Fibroblast of villous mesenchyme (primary cell): Measurements from ENCODE around the gene ZFYVE28. TPM values are rescaled to one million over a fixed set of nuclear protein-coding genes. Genes with fewer than 3 reads are reported as not detected.

Experiments used
- DNase-seq: peaks from one replicate; pipeline ENCODE4 v3.0.0-alpha.2; 2010; ENCODE audit warnings: low read depth
- H3K4me3 ChIP-seq: 2 replicates; pipeline ENCODE4 v1.5.1; 2011; ENCODE audit warnings: low read depth, mild to moderate bottlenecking, low read length
- total RNA-seq: library from RNA; depleted of rRNA; stranded (reverse); fragments of >200 nt; gene quantifications from 2 replicates; pipeline ENCODE4 v1.2.3, GENCODE V29; 2012
- TF ChIP-seq, protein P1 (sequence below): IDR thresholded peaks from 2 replicates; pipeline ENCODE4 v1.5.1; 2012; ENCODE audit warnings: low read depth, mild to moderate bottlenecking, low read length; ENCODE audit not compliant: insufficient read depth

Gene ZFYVE28
- total RNA-seq, 1 donor = 12.1 TPM

DNA sequence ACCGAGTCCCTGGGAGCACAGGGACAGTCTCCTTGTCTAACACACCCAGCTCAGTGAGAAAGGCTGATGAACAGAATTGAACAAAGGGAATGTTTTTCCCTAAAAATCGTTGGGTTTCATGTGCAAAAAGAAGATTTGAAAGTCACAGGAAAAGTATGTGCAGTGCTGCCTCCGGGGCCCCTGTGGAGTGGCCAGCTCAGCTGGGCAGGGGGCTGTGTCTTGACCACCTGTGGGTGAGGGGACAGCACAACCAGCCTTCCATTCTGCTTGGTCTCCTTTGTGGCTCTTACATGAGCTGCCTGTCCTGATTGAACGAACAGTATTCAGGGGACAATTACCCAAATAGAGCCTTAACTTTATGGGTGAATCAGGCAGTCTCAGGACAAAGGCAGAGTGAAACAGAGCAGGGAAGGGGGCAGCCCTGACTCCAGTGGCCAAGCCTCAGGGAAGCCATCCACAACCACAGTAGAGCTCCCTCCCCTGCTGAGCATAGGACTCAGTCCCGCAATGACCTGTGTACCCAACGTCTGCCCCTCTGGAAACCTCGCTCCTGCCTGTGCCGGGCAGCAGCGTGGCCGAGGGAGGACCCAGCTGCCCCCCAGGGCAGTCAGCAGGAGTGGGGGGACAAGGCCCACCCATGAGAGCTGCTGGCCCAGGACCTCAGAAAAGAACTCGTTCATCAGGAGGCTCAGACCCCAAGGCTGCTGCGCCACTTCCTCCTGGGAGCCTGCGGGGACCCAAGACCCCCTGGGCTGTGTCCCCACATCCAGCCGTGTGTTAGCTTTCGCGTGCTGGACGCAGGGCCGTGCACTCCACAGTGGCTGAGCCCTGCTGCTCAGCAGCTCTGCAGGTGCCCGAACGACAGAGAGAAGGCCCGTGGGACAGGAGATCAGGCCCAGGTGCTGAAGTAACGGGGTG is 96.9 kb downstream of the ZFYVE28 start:
- H3K4me3 ChIP-seq = no peak overlapping the region
- TF ChIP-seq, protein P1, sequence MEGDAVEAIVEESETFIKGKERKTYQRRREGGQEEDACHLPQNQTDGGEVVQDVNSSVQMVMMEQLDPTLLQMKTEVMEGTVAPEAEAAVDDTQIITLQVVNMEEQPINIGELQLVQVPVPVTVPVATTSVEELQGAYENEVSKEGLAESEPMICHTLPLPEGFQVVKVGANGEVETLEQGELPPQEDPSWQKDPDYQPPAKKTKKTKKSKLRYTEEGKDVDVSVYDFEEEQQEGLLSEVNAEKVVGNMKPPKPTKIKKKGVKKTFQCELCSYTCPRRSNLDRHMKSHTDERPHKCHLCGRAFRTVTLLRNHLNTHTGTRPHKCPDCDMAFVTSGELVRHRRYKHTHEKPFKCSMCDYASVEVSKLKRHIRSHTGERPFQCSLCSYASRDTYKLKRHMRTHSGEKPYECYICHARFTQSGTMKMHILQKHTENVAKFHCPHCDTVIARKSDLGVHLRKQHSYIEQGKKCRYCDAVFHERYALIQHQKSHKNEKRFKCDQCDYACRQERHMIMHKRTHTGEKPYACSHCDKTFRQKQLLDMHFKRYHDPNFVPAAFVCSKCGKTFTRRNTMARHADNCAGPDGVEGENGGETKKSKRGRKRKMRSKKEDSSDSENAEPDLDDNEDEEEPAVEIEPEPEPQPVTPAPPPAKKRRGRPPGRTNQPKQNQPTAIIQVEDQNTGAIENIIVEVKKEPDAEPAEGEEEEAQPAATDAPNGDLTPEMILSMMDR = no peak
- no peak for DNase-seq

DNA sequence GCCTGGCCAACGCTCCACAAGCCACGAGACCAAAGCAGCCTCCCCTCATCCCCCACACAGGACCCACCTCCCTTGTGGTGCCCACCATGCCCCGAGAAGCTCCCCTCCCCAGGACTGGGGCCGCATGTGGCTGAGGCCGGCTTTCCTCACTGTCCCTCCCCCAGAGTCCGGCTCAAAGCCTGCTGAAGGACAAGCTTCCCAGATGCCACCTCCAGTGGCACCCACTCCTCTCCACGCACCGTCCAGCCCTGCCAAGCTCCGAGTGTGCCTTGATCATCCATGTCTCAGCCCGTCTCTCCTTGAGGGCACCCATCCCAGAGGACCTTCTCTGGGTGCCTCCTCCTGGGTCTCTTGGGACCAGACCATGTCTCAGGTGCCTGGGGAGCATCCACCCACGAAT is 97.7 kb downstream of the ZFYVE28 start:
- TF ChIP-seq, protein P1 = no peak
- no peak overlapping the region for H3K4me3 ChIP-seq
- DNase-seq = no peak

DNA sequence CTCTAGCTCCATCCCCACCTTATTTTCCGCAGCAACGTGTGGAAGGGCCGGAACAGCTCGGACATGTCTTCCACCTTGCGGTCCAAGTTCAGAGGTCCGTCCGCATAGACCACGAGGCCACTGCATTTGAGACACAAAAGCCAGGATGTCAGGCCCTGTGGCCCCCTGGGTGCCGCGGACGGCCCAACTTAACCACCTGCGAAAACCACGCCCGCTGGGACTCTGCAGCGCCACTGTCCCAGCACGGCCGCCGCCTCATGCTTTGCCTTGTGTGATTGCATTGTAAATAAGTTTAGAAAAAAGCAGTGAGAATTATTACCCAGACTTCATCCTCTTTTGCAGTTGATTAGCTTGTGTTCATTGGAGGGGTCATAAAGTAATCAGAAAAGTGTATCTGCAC is 98.3 kb downstream of the ZFYVE28 start:
- TF ChIP-seq, protein P1 = no peak
- no peak overlapping the region for H3K4me3 ChIP-seq
- no peak for DNase-seq

DNA sequence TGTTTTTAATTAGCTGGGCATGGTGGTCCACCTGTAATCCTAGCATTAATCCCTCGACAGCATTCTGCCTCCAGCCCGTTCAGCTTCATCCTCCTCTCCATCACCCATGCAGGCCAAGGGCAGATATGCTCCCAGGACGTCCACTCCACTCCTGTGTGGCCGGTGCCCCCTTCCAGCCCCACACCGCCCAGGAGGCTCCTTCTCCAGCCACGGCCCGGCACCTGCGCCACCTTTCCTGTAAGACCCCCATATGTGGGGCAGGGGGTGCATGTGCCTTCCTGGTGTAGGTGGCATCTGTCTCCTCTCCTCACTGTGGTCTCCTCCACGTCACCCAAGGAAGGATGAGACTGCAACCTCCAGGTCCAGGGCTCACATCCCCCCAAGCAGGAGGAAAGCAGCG is 99.6 kb downstream of the ZFYVE28 start:
- TF ChIP-seq, protein P1 = no peak
- DNase-seq = no peak
- H3K4me3 ChIP-seq = no peak overlapping the region

DNA sequence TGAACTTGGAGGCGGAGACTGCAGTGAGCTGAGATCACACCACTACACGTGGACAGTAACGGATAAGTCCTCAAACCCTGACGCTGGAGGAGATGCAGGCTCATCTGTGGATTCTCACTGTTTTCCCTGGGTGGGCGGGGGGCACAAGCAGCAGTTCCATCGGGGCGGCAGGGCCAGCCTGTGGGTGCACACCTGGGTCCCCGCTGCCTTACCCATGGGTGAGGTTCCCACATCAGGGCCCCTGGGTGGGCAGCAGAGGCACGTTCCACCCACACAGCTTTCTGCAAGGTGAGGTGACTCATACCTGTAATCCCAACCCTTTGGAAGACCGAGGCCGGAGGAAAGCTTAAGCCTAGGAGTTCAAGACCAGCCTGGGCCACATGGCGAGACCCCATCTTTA is 100.0 kb downstream of the ZFYVE28 start:
- no peak overlapping the region for H3K4me3 ChIP-seq
- no peak for DNase-seq
- TF ChIP-seq, protein P1 = no peak

DNA sequence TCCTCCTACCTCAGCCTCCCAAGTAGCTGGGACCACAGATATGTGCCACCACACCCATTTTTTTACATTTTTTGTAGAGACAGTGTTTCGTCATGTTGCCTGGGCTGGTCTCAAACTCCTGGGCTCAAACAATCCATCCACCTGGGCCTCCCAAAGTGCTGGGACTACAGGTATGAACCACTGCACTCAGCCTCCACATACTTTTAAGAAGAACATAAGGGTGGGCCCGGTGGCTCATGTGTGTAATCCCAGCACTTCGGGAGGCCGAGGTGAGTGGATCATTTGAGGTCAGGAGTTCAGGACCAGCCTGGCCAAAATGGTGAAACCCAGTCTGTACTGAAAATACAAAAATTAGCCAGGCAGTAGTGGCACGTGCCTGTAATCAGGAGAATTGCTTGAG is 105.1 kb downstream of the ZFYVE28 start:
- no peak overlapping the region for H3K4me3 ChIP-seq
- no peak for DNase-seq
- TF ChIP-seq, protein P1 = no peak
